Kidney glomerular epithelial cell (primary cell): ENCODE data around the gene TTLL10.
"Not testable (repeated sequence)": the region's sequence is repeated elsewhere in the genome, so short reads cannot be mapped to it uniquely, and the experiment has no call there.

Source experiments
- DNase-seq: peaks from one replicate; lab custom pipeline; 2025; lab: John Stamatoyannopoulos, UW

The TTLL10 gene

GRCh38 chr1:1191734-1192133, 18.1 kb downstream of the TTLL10 start:
- DNase-seq, result no peak

- DNase-seq, result no peak
Observed at GRCh38 chr1:1194723-1195122, 21.0 kb downstream of the TTLL10 start.

GRCh38 chr1:1195726-1196125, 22.0 kb downstream of the TTLL10 start:
- DNase-seq, result not testable (repeated sequence)

DNA sequence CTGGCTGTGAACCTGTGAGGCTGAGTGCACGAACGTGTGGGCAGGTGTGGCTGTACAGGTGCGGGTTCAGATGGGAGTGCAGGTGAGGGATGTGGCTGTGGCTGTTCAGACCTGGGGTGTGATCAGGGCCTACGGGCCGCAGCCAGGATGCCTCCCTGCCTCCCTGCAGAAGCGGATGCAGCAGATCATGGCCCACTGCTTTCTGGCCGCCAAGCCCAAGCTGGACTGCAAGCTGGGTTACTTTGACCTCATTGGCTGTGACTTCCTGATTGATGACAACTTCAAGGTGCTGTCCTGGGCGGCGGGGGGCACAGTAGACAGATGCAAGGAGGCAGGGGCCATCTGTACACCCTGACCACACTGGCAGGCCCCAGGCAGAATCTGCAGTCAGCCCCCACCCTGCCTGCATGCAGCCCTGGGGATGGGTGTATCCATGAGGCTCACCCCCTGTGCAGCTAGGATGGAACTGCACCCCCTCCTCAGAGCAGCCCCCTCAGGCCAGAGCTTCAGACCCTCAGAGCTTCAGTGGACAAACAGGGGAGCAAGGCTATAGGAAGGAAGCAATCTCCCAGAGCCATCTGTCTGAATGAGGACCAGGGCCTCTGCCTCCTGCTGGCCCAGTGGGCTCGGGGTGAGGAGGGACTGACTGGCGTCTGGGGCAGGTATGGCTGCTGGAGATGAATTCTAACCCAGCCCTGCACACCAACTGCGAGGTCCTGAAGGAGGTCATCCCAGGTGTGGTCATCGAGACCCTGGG, 22.9 kb downstream of the TTLL10 start:
- DNase-seq, result no peak

- no peak for DNase-seq
Observed at GRCh38 chr1:1197188-1197500, 23.5 kb downstream of the TTLL10 start.

DNA sequence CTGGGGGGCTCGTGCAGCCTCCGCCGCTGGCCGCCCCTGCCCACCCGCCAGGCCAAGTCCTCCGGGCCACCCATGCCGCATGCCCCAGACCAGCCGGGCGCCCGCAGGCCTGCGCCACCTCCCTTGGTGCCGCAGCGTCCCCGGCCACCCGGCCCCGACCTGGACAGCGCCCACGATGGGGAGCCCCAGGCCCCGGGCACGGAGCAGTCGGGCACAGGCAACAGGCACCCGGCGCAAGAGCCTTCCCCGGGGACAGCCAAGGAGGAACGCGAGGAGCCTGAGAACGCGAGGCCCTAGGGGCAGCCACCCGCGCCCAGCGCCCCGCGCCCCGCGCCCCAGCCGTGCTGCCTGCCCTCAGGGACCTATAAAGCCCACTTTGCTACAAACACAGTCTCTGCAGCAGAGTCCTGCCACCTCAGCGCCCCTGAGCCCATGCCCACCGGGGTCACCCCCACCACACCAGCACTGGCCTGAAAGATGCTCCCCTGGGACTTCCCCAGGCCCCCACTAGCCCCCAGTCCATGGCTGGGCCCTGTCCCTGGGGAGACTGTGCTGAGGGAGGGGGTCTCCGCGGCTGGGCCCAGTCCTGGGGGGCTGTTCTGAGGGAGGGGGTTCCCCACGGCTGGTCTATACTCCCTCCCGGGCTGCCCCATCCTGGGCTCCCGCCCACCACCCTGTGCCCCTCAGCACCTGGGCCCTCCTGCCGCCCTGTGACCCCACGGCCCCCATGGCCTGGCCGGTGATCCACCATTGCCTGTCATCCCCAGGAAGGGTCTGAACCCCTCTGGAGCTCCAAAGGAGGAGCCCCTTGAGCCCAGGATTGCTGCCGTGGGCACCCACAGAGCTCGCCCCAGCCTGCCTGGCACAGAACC, 24.1 kb downstream of the TTLL10 start:
- DNase-seq, result no peak

DNA sequence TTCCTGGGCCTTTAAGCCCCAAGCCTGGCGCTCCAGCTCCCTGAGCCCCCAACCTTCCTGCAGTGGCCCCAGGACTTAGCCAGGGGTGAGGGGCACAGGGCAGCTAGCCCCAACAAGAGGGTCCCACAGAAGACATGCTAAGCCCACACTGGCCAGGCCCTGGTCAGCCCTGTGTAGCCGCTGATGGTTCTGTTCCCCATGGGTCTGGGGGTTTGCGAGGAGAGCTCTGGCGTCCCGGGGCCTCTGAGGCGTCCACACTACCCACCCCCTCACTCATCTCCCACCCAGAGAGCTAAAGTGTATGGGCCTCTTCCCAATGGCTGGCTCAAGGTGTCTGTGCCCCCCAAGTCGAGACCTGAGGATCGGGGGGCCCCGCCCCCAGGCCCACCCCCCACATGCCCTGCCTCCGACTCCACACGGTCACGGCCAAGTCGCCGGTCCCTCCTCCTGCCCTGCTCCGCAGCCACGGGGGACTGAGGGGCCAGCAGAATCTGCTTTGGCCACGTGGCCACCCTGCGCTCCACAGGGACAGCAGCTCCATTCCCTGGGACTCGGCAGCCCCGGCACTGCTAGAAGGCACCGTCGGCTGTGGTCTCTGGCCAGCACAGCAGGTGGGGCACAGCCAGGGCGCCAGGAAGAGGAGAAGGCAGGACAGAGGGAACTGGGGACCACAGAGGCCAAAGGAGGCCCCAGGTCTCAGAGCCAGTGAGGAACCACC, 24.9 kb downstream of the TTLL10 start:
- no peak for DNase-seq

GRCh38 chr1:1199141-1199960, 25.7 kb downstream of the TTLL10 start:
- DNase-seq, result no peak

DNA sequence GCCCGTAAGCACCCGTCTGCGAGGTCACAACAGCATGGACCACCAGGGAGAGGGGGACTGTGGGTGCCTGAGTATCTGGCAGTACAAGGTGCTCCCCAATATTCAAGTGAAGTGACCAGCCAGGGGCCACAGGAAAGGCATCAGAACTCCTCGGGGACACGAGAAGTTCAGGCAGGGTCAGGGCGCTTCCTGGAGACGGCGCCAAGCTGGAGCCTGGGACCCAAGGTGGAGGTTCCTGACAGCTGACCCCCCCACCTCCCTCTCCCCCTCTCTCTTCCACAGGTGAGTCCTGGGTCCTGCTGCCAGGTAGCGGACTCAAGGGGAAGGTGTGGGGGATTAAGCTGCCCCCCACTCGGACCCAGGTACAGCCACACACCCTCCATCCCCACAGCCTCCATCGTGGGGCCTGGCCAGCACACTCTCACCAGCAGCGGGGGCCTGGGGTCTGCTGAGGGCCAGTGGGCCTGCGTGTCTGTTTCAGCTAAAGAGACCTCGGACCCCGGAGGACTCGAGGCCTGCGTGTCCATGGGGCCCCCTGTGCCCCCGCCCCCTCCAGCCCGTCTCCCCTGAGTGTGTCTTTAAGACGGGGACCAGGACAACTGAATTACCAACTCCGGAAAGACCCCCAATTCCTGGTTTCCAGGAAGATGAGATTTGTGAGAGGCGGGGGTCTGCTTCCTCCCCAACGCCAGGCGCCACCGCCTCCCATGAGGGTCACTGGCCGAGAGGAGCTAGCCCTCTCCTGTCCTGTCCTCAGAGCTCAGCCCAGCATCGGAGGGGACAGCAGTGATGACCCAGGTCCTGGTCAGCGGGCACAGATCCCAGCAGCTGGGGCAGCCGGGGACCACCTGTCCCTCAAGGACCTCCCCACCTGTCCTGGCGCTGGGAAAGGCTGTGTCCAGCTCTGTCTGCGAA, 26.5 kb downstream of the TTLL10 start:
- DNase-seq, result no peak

- peak; percentile 19 for DNase-seq
Observed at GRCh38 chr1:1200876-1201810, 27.5 kb downstream of the TTLL10 start.

DNA sequence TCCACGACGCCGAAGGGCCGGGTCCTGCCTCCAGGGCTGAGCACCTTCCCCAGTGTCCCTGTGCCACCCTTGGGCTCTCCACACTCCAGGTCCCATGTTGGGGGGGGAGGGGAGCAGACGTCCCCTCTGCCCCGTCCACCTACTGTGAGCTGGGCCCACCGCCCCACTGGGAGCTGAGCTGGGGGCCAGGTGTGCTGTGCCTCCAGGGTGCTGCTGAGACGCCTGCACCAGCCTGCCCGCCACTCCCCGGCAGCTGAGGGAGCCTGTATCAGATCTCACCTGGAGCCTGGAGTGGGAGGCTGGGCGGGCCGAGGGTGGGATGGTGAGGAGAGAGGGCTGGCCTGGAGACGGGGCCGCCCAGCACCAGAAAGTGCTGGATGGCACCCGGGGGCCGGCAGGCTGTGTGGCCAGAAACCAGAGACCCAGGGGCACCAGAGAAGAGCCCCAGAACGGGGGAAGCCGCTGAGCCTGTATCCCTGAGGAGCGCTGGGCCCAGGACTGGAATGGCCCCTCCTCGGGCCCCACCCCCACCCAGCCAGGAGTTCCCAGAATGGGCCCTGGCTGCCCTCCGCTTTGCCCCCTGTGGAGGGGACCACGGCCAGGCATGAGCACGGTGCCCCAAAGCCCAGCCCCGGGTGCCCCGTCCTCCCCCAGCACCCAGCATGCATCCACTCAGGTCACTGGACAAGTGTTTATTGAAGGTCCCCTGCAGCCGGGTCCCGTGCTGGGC, 29.3 kb downstream of the TTLL10 start:
- no peak for DNase-seq

- DNase-seq, result no peak
Observed at GRCh38 chr1:1203561-1204424, 30.1 kb downstream of the TTLL10 start.

- DNase-seq, result no peak
Observed at GRCh38 chr1:1204425-1204920, 30.8 kb downstream of the TTLL10 start.

GRCh38 chr1:1204998-1205768, 31.5 kb downstream of the TTLL10 start:
- no peak for DNase-seq

GRCh38 chr1:1205769-1206375, 32.2 kb downstream of the TTLL10 start:
- no peak for DNase-seq

DNA sequence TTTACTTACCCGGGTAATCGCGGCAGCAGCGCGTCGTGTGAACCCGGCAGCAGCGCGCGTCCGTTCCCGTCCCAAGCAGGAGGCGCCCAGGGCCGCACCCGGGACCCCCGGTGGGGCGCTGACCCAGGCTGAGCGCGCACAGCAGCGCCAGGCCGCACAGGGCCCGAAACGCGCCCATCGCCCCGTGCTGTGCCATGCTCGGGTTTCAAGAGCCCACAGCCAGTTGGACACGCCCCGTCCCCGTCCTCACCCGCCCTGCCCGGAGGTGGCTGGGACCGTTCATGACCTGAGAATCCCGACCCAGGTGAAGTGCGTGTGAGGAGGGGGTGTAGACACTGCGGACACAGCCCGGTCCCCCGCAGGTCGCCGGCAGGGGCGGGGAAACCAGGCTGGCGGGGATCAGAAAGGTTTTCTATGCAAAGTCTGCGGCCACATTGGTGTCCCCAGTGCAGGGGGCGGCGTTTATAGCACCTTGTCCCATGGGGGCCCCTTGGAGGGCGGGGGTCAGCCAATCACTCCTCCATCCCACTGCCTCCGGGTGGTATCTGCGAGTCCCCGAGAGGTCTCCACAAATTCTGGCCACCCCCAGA, 32.8 kb downstream of the TTLL10 start, which contains the start of gene TNFRSF18:
TNFRSF18 (minus strand) TSS at position 217 of the 590 bp plus-strand sequence; CDS start at position 196, 21 bp downstream.
- no peak for DNase-seq
